DMS53 treated with DMSO at 0.1 percent for 48 hours (cell line): ENCODE measurements around the gene MS4A12.
"Not testable (repeated sequence)": the region's sequence is repeated elsewhere in the genome, so short reads cannot be mapped to it uniquely, and the experiment has no call there.

Source experiments
- DNase-seq: peaks from one replicate; lab custom pipeline; 2025; ENCODE audit not compliant: unreplicated experiment; lab: John Stamatoyannopoulos, UW

MS4A12 gene, protein sequence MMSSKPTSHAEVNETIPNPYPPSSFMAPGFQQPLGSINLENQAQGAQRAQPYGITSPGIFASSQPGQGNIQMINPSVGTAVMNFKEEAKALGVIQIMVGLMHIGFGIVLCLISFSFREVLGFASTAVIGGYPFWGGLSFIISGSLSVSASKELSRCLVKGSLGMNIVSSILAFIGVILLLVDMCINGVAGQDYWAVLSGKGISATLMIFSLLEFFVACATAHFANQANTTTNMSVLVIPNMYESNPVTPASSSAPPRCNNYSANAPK

DNA sequence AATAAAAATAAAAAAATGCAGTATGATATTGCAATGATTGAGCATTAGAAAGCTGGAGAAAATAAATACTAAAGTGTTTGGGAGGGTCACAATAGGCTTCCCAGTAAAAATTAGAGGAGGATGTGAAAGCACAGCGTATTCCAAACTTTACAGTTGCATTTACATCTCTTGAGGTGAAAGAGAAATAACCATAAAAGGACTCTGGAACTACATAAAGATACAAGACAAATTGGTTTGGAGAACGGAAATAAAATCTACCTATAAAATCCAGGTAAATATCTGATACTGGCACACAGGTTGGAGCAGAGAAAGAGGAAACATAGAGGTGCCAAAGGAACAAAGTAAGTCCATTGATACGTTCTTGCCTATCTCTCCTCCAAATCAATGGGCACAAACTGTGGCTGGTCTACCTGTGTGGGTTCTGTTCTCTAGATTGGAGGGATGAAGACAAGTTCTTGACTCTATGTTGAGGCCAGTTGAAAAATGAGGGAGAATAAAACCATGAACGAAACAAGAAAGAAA, at the start of gene MS4A12:
Gene MS4A12 (plus strand): TSS at position 291 of the 522 bp plus-strand sequence. CDS start 4,541 bp downstream, outside the sequence.
- no peak for DNase-seq

DNA sequence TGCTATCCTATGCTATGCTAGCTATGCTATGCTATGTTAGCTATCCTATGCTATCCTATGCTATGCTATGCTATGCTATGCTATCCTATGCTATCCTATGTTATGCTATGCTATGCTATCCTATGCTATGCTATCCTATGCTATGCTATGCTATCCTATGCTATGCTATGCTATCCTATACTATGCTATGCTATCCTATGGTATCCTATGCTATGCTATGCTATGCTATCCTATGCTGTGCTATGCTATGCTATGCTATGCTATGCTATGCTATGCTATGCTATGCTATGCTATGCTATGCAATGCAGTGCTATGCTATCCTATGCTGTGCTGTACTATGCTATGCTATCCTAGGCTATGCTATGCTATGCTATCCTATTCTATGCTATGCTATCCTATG, 45.5 kb upstream of the MS4A12 start:
- DNase-seq, result no peak

DNA sequence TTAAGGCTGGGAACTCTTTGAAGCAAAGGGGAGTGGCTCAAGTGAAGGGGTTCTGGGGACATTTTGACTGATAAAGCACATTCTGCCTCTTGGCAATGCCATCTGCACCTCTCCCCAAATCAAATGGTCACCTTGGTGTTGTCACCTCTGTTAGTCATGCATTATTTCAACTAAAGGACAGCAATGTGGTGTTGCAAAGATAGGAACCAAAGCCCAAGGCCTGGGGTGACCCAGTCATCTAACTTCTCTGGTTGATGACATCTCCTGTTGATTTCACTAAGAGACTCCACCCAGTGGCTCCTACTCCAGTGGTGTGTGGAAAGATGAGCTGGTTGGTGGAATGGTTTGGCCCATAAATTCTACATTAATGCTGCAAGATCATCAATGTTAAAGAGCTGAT, 44.7 kb upstream of the MS4A12 start:
- no peak for DNase-seq

DNA sequence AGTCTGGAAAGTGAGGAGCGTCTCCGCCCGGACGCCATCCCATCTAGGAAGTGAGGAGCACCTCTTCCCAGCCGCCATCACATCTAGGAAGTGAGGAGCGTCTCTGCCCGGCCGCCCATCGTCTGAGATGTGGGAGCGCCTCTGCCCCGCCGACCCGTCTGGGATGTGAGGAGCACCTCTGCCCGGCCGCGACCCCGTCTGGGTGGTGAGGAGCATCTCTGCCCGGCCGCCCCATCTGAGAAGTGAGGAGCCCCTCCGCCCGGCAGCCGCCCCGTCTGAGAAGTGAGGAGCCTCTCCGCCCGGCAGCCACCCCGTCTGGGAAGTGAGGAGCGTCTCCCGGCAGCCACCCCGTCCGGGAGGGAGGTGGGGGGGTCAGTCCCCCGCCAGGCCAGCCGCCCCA, 41.4 kb upstream of the MS4A12 start:
- not testable (repeated sequence) for DNase-seq

DNA sequence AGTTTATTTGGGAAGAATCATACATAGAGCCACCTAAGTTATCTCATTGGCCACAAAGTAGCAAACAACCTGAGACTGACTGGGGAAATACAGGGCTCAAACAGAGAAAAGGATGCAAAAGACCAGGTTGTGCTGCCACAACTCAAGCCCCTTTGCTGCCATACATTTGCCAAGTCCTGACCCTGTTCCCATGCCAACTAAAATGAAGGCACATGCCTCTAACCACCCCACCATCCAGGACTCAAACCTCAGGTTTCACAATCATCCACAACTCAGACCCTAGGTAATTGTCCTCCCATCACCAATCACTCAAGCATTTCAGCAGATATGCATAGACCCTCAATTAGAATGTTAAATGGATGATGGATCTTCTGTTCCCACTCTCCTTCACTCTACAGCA, 38.4 kb upstream of the MS4A12 start:
- DNase-seq, result no peak

DNA sequence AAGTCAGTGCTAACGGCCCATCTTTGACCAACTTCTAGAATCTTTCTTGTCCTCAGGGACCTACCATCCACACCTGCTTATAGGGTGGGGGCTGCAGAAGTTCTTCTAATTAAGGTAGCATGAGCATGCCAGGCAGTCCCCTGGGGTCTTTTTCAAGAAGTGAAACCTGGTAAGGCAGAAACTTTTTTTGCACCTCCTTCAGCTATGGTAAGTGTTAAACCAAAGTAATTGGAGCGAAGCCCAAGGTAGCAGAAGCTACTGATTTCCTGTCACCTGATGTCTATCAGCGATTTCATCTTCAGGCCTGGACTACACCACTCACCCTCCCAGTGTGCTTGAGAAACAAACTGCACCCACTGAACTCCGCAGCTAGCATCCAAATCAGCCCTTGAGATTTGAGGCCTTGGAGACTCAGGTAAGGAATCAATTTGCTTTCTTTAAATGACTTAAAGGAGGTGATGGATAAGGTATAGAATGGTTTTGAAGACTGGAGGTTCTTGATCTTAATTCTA, 37.0 kb upstream of the MS4A12 start, which contains the start of gene MS4A1:
Gene MS4A1 (plus strand): TSS at position 317 of the 512 bp plus-strand sequence. CDS start 6,528 bp downstream, outside the sequence.
- DNase-seq, result no peak

DNA sequence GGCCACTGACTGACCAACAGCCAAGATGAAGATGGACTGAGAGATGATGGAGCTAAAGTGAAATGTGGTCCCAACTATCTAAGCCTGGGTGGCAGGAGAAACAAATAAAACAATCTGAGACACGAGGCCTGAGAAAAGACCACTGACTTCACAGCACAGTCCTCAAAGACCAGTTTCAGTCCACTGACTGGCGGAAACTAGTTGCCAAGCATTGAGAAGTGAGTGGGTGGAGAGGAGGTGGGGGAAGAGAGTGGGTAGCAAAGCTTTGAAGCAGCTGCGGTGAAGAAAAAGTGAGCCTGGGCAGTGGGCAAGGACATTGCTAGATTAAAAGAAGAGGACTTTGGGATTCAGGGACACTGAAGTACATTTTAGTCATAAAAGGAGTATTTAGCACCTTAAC, 35.0 kb upstream of the MS4A12 start:
- DNase-seq, result no peak

DNA sequence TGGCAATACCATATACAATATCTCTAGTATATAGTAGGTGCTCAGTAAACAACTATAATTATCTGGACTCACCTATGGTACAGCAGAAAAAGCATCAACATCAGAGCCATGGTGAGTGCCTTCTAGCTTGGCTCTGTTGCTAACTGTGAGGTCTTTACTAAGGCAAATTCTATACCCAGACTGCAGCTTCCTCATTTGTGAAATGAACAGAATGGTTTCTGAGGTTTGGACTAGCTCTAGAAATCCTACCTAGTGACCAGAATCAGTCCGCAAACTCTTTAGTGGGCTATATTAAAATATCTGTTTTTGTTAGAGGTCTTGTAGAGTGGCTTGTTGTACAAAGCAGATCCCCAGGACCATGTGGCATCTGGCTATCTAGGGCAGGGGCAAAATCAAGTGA, 33.2 kb upstream of the MS4A12 start:
- DNase-seq, result no peak

DNA sequence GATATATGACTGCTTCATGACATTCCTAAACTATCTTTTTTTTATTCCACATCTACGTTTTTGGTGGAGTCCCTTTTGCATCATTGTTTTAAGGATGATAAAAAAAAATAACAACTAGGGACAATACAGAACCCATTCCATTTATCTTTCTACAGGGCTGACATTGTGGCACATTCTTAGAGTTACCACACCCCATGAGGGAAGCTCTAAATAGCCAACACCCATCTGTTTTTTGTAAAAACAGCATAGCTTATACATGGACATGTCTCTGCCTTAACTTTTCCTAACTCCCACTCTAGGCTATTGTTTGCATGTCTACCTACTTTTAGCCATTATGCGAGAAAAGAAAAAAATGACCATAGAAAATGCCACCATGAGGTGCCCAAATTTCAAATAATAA, 23.7 kb upstream of the MS4A12 start:
- DNase-seq, result no peak

DNA sequence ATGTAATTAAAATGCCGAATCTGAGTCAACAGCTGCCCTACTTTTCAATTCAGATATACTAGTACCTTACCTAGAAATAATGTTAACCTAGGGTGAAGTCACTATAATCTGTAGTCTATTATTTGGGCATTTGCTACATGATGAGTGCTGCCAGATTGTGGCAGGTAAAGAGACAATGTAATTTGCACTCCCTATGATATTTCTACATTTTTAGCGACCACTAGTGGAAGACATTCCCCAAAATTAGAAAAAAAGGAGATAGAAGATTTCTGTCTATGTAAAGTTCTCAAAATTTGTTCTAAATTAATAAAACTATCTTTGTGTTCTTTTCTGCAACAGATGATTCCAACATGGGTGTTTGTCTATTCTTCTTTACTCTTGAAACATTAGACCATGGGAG, 22.9 kb upstream of the MS4A12 start:
- peak; percentile 15 for DNase-seq

DNA sequence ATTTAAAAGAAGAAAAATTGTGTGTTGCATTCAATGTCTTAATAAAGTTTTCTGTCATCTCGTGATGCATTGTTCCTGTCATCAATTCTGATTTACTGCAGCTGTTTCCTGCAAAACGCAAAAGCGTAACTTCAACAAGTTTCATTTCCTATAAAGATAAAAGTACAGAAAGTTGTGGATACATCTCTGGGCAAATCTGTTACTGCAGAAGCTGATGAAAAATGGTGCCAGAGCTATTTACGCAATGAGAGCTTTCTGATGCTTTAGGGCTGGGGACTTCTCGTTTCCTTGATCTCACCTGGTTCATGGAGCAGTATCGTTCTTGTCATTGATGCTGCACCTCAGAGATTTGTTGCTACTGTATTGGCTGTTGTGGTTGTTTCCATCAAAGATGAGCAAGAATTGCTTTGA, 15.5 kb upstream of the MS4A12 start:
- DNase-seq, result no peak

DNA sequence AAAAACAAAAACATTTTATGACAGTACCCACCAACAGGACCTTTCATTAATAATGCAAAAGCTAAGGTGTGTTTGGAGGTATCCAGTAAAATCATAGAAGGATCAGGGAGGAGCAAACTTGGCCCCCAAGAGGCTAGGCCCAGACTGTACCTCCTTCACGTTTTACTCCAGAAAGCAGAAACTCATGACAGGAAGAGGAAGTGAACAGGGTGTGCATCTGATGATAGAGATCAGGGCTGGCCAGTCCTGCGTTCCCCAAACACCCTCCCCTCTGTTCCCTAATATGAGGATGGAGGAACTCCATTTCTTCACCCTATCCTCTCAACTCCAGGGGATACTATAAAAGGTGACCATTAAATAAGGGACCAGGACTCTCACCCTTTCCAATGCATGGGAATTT, 10.2 kb upstream of the MS4A12 start:
- DNase-seq, result no peak

DNA sequence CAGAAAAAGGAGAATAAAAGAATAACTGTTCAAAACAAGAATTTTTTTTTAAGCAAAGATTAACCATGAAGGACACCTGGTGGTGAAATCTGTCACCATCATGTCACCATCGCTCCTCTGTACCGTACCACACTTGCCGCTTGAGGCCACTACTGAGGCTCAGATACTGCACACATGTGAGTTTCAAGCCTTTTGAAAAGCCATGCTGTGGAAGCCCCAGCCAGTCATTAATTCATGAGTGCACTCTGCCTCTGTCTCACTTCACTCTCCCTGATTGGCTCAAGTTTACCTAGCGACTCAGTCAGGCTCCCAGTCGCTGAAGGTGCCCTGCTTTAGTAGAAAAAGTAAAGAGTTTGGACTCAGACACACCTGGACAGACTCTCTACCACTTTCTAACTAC, 6.6 kb upstream of the MS4A12 start:
- peak; percentile 81 for DNase-seq

DNA sequence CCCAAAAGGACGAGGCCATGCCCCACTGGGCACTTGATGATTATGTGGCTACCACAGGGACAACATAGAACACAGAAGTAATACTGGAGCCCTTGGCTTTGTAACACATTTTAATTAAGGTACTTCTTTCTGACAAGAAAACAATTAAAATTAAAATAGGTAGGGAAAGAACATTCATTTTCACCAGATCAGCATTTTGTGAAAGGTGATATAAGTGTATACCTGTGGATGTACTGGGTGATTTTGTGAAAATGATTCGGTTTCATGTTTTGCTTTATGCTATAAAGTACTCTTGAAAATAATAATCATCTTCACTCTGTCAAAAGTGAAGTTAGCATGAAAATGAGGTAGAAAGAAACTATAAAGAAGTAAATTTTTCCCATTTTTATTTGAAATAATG, 876 bp downstream of the MS4A12 start:
- DNase-seq, result no peak

DNA sequence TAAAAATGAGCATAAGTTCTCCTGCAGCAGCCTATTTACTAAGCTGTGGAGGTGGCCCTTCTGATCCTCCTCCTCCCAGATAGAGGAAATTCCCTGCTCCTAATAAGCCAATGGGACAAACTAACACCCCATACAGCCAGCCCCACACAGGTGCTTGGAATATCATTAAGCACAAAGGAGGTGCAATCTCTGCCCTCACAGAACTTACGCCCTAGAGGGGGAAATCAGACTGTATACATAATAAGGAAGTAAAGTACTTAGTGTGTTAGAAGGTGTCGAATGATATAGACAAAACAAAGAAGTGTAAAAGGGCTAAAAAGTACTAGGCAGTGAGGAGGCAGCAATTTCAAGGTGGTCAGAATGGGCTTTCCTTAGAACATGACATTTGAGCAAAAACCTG, 5.8 kb downstream of the MS4A12 start:
- DNase-seq, result no peak

DNA sequence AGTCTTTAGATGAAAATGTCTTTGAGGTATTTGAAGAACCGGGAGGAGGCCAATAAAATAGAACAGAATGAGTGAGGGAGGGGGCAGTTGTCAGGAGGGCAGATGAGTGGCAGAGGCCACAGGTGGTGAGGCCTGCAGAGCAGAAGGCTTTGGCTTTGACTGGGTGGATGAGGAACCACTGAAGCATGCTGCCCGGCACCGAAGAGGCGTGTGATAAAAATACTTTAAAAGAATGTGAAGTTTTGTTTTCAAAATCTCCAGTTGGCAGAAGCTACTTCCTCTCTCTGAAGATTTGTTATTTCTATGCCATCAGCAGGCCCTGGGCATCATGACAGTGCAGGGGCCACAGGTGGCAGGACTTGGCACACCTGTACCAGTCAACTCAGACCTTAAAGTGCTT, 6.3 kb downstream of the MS4A12 start:
- no peak for DNase-seq

DNA sequence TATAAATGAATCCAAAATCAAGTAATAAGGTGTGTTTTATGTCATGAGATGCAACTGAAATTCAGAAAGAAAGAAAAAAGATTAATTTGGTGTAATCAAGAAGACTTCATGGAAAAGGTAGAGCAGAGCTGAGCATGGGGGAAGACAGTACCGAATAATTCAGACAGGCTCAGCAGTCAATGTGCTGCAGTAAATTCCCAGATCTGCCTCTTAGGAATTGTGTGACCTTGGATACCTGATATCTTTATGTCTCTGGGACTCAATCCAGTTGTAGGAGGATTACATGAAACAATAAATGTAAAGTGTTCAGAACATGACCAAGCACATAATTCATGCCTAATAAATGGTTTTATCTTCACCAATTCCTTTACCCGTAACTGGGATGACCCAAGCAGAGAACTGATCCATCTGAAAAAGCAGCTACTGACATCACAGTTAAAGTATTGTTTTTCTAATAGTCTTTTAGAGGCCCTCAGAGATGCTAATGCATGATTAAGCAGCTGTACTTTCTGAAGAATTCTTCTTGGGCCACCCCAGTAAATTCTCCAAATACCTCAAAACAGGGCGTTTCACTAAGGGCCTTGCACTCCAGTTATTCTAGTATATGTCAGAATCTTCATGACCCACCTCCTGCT, 7.8 kb downstream of the MS4A12 start:
- DNase-seq, result no peak

DNA sequence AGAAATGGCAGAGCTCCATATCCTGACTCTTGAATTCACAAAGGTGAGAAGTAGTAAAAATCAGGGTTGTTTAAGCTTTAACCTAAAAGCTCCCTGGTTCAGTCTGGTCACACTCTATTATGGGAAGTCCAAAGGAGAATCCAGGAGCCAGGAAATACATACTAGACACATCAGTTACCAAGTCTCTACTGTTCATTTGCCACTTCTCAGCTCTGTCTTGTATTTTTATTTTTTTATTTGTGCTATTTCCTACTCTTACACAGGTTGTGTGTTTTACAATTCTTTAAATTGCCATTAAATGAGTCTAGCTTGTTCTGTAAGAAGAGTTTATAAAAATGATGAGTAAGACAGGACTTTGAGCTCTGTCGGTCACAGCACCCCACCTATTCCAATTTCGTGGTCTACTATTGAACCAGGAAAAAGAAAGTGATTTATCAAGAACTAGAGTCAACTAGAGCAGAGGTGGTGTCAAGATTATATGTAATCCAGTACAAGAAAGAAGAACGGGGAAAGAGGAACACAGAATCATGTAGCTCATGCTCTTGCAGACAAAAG, 9.7 kb downstream of the MS4A12 start:
- no peak for DNase-seq

DNA sequence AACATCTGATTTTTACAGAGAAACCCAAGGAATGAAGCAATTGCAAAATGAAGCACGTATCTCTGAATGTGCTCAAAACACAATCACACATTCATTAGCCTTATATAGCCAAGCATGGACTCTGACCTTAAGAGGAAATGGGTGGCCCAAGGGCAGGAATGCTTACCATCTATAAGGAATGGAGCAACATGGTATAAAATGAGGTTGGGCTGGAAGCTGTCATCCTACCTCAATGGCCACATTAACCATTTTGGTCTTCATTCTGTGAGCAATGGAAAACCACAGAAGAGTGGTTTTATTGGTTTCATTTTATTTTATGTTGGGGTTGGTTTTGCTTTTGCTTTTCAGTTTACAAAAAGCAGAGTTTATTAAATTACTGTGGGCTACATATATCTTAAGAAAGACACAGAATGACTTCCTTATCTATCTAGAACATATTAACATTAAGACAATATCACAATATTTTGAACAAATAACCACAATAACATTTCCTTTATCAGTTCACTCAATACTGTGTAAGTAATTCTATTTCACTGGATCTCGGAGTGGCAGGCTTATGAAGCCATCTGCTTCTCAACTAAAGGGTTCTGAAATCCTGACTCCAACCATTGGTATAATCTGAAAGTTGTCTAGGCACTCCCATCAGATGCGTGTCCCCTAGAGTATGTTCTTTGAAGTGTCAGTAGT, 11.8 kb downstream of the MS4A12 start:
- DNase-seq, result no peak

DNA sequence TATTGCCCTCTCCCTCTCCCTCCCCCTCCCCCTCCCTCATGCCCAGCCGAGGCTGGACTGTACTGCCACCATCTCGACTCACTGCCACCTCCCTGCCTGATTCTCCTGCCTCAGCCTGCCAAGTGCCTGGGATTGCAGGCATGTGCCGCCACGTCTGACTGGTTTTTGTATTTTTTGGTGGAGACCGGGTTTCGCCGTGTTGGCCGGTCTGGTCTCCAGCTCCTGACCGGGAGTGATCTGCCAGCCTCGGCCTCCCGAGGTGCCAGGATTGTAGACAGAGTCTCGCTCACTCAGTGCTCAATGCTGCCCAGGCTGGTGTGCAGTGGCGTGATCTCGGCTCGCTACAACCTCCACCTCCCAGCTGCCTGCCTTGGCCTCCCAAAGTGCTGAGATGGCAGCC, 17.0 kb downstream of the MS4A12 start:
- DNase-seq, result not testable (repeated sequence)

DNA sequence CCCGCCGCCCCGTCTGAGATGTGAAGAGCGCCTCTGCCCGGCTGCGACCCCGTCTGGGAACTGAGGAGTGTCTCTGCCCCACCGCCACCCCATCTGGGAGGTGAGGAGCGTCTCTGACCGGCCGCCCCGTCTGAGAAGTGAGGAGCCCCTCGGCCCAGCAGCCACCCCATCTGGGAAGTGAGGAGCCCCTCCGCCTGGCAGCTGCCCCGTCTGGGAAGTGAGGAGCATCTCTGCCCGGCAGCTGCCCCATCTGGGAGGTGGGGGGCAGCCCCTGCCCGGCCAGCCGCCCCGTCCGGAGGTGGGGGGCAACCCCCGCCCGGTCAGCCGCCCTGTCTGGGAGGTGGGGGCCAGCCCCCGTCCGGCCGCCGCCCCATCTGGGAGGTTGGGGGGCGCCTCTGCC, 17.6 kb downstream of the MS4A12 start:
- not testable (repeated sequence) for DNase-seq
